Peyer's patch (tissue), 4 donors: ENCODE measurements around the gene LYVE1.

Source experiments
- CTCF ChIP-seq, 6 experiments: fragments of 450-650 bp in 4 of 6; fragments of 200-600 bp in 2 of 6; sonication (generic) in 1 of 6; IDR thresholded peaks; one replicate each; pipeline ENCODE4 v1.5.1; 2017 to 2019; ENCODE audit warnings: antibody characterized with exemption in 6 of 6, mild to moderate bottlenecking in 3 of 6, moderate library complexity in 1 of 6
- POLR2A ChIP-seq, 2 donors: fragments of 450-650 bp; IDR thresholded peaks; one replicate each; pipeline ENCODE4 v1.5.1; 2017; ENCODE audit warnings: antibody characterized with exemption in 2 of 2, mild to moderate bottlenecking in 2 of 2, moderate library complexity in 2 of 2

GRCh38 chr11:10580623-10581022 is 12.2 kb upstream of the LYVE1 start:
- TF ChIP-seq CTCF (IDR thresholded peaks at IDR 0.05) (no peak), POLR2A (IDR thresholded peaks at IDR 0.05) (no peak)
